Peyer's patch (tissue), 4 donors: ENCODE results near the gene ADAMTS15. TPM values are rescaled to one million over a fixed set of nuclear protein-coding genes. Genes with fewer than 3 reads are reported as not detected.

ENCODE experiments used
- DNase-seq, 3 donors: peaks; one replicate each; pipeline ENCODE4 v3.0.0-alpha.2; 2017 to 2019
- H3K27ac ChIP-seq, 4 donors: fragments of 200-600 bp; sonication (generic); one replicate each; pipeline ENCODE4 v1.5.1; 2016 to 2019
- H3K27me3 ChIP-seq, 2 donors: fragments of 200-600 bp; sonication (generic); one replicate each; pipeline ENCODE4 v1.5.1; 2019
- H3K36me3 ChIP-seq, 3 donors: fragments of 200-600 bp; sonication (generic); one replicate each; pipeline ENCODE4 v1.5.1; 2016 to 2019
- H3K4me1 ChIP-seq, 4 donors: fragments of 200-600 bp; sonication (generic); one replicate each; pipeline ENCODE4 v1.5.1; 2016 to 2019
- H3K4me3 ChIP-seq, 4 donors: fragments of 200-600 bp; sonication (generic); 1 replicate in 3 of 4; 2 replicates in 1 of 4; pipeline ENCODE4 v1.5.1; 2016 to 2019; ENCODE audit warnings: mild to moderate bottlenecking in 1 of 4
- H3K9me3 ChIP-seq, 4 donors: fragments of 200-600 bp; sonication (generic); one replicate each; pipeline ENCODE4 v1.5.1; 2016 to 2019; ENCODE audit warnings: mild to moderate bottlenecking in 1 of 4
- CTCF ChIP-seq, 6 experiments: fragments of 450-650 bp in 4 of 6; fragments of 200-600 bp in 2 of 6; sonication (generic) in 1 of 6; IDR thresholded peaks; one replicate each; pipeline ENCODE4 v1.5.1; 2017 to 2019; ENCODE audit warnings: antibody characterized with exemption in 6 of 6, mild to moderate bottlenecking in 3 of 6, moderate library complexity in 1 of 6
- POLR2A ChIP-seq, 2 donors: fragments of 450-650 bp; IDR thresholded peaks; one replicate each; pipeline ENCODE4 v1.5.1; 2017; ENCODE audit warnings: antibody characterized with exemption in 2 of 2, mild to moderate bottlenecking in 2 of 2, moderate library complexity in 2 of 2
- total RNA-seq, 4 donors: library from RNA; depleted of rRNA; stranded (reverse); fragments of >200 nt; gene quantifications; one replicate each; pipeline ENCODE4 v1.1.0, GENCODE V29; 2016

ADAMTS15 gene
- 1 to 10 TPM in 3 of 4 donors, under 1 TPM in 1; 0.53 to 5.8 (median 2.6) TPM for total RNA-seq

GRCh38 chr11:130448416-130449309 is at the start of gene ADAMTS15:
TSS of gene ADAMTS15 (plus strand) at chr11:130448645. CDS start at chr11:130448974, 329 bp downstream.
- peaks cover 0 to 30% (median 3%) of the 10 kb centered on the region in 4 donors for H3K4me1 ChIP-seq
- TF ChIP-seq CTCF (IDR thresholded peaks at IDR 0.05) (no peak), POLR2A (IDR thresholded peaks at IDR 0.05) (no peak)
- H3K36me3 ChIP-seq, result no peaks in the 10 kb centered on the region
- peak in 2 of 3 donors; percentile 79 to 80 for DNase-seq
- H3K4me3 ChIP-seq, result peak within 1 kb of the TSS; percentile 27 to 58 (median 46)
- H3K9me3 ChIP-seq, result peaks cover 0 to 5% (median 0%) of the 10 kb centered on the region in 4 donors
- H3K27ac ChIP-seq, result peak within 1 kb of the TSS; percentile 7 to 66 (median 56)
- no peaks in the 10 kb centered on the region for H3K27me3 ChIP-seq

GRCh38 chr11:130399196-130399595 is 49.2 kb upstream of the ADAMTS15 start:
- TF ChIP-seq POLR2A (IDR thresholded peaks at IDR 0.05) (no peak), CTCF (IDR thresholded peaks at IDR 0.05) (no peak)
- H3K4me3 ChIP-seq, result no peak overlapping the region
- H3K4me1 ChIP-seq, result peaks cover 0 to 4% (median 0%) of the 10 kb centered on the region in 4 donors
- no peaks in the 10 kb centered on the region for H3K36me3 ChIP-seq
- no peaks in the 10 kb centered on the region for H3K9me3 ChIP-seq
- no peaks in the 10 kb centered on the region for H3K27me3 ChIP-seq
- H3K27ac ChIP-seq, result no peak overlapping the region
- no peak for DNase-seq

GRCh38 chr11:130400781-130401483 is 47.5 kb upstream of the ADAMTS15 start:
- no peak for TF ChIP-seq CTCF (IDR thresholded peaks at IDR 0.05)
- TF ChIP-seq POLR2A (IDR thresholded peaks at IDR 0.05), result no peak
- no peaks in the 10 kb centered on the region for H3K36me3 ChIP-seq
- H3K9me3 ChIP-seq, result no peaks in the 10 kb centered on the region
- H3K4me3 ChIP-seq, result no peak overlapping the region
- H3K4me1 ChIP-seq, result peaks cover 0 to 4% (median 0%) of the 10 kb centered on the region in 4 donors
- DNase-seq, result no peak
- H3K27ac ChIP-seq, result no peak overlapping the region
- no peaks in the 10 kb centered on the region for H3K27me3 ChIP-seq

GRCh38 chr11:130402570-130402969 is 45.9 kb upstream of the ADAMTS15 start:
- Histone ChIP-seq H3K4me3 (no peak overlapping the region), H3K27me3 (no peaks in the 10 kb centered on the region), H3K4me1 (peaks cover 0 to 4% (median 0%) of the 10 kb centered on the region in 4 donors), H3K9me3 (no peaks in the 10 kb centered on the region), H3K27ac (peak overlapping the region in 2 of 4 donors; percentile 47 to 73), H3K36me3 (no peaks in the 10 kb centered on the region)
- DNase-seq, result no peak
- TF ChIP-seq POLR2A (IDR thresholded peaks at IDR 0.05), result no peak
- TF ChIP-seq CTCF (IDR thresholded peaks at IDR 0.05), result no peak

- H3K27me3 ChIP-seq, result no peaks in the 10 kb centered on the region
- H3K9me3 ChIP-seq, result no peaks in the 10 kb centered on the region
- peak overlapping the region in 2 of 4 donors; percentile 47 to 73 for H3K27ac ChIP-seq
- no peak overlapping the region for H3K4me3 ChIP-seq
- peaks cover 0 to 4% (median 0%) of the 10 kb centered on the region in 4 donors for H3K4me1 ChIP-seq
- TF ChIP-seq POLR2A (IDR thresholded peaks at IDR 0.05) (no peak), CTCF (IDR thresholded peaks at IDR 0.05) (no peak)
- DNase-seq, result no peak
- no peaks in the 10 kb centered on the region for H3K36me3 ChIP-seq
Measured at GRCh38 chr11:130403271-130403804, 45.1 kb upstream of the ADAMTS15 start.
